Liver (tissue), 9 donors: ENCODE measurements around the gene FAM25G. TPM values are rescaled to one million over a fixed set of nuclear protein-coding genes. Genes with fewer than 3 reads are reported as not detected.

Experiments
- DNase-seq: peaks from one replicate; pipeline ENCODE4 v3.0.0-alpha.2; 2017; ENCODE audit warnings: low spot score
- H3K27ac ChIP-seq, 2 donors: one replicate each; pipeline ENCODE4 v1.7.0; 2013; ENCODE audit warnings: inconsistent platforms in 2 of 2, low read length in 2 of 2, control low read depth in 1 of 2, low read depth in 1 of 2, mild to moderate bottlenecking in 1 of 2
- H3K27me3 ChIP-seq, 4 donors: one replicate each; pipeline versions ENCODE4 v1.6.1 to v1.7.0; 2013; ENCODE audit warnings: low read length in 3 of 4, inconsistent platforms in 1 of 4, mild to moderate bottlenecking in 1 of 4, moderate library complexity in 1 of 4; ENCODE audit not compliant: control insufficient read depth in 4 of 4, insufficient read depth in 4 of 4
- H3K36me3 ChIP-seq, 4 donors: one replicate each; pipeline versions ENCODE4 v1.6.1 to v1.7.0; 2013; ENCODE audit warnings: low read length in 3 of 4, mild to moderate bottlenecking in 3 of 4, low read depth in 1 of 4, moderate library complexity in 1 of 4; ENCODE audit not compliant: control insufficient read depth in 4 of 4, insufficient read depth in 3 of 4
- H3K4me1 ChIP-seq, 4 donors: one replicate each; pipeline versions ENCODE4 v1.6.1 to v1.7.0; 2013; ENCODE audit warnings: low read length in 3 of 4, mild to moderate bottlenecking in 3 of 4, moderate library complexity in 1 of 4; ENCODE audit not compliant: control insufficient read depth in 4 of 4, insufficient read depth in 4 of 4
- H3K4me3 ChIP-seq, 3 donors: one replicate each; pipeline versions ENCODE4 v1.6.1 to v1.7.0; 2013; ENCODE audit warnings: low read length in 3 of 3, control low read depth in 1 of 3, low read depth in 1 of 3, mild to moderate bottlenecking in 1 of 3
- H3K9ac ChIP-seq, 2 donors: one replicate each; pipeline ENCODE4 v1.7.0; 2013; ENCODE audit warnings: low read length in 2 of 2, mild to moderate bottlenecking in 2 of 2, moderate library complexity in 2 of 2, control low read depth in 1 of 2, low read depth in 1 of 2
- H3K9me3 ChIP-seq, 4 donors: one replicate each; pipeline versions ENCODE4 v1.6.1 to v1.7.0; 2013; ENCODE audit warnings: low read length in 3 of 4; ENCODE audit not compliant: control insufficient read depth in 4 of 4
- CTCF ChIP-seq: fragments of 150-350 bp; IDR thresholded peaks from 2 replicates; pipeline ENCODE4 v1.5.1; 2017; ENCODE audit warnings: improper control_type of control experiment, low read depth, low read length; ENCODE audit not compliant: missing input control
- FOXA2 ChIP-seq: IDR thresholded peaks from 2 replicates; pipeline ENCODE4 v1.6.1; 2016; ENCODE audit warnings: antibody characterized with exemption
- GABPA ChIP-seq, 2 donors: IDR thresholded peaks in 1 of 2; conservative IDR thresholded peaks in 1 of 2; 2 replicates each; pipeline ENCODE4 v1.6.1; 2016; ENCODE audit warnings: antibody characterized with exemption in 2 of 2, mild to moderate bottlenecking in 1 of 2, moderate library complexity in 1 of 2
- HNF4A ChIP-seq, 2 donors: conservative IDR thresholded peaks; 2 replicates each; pipeline ENCODE4 v1.6.1; 2016; ENCODE audit warnings: antibody characterized with exemption in 2 of 2, mild to moderate bottlenecking in 2 of 2
- MAX ChIP-seq: IDR thresholded peaks from 2 replicates; pipeline ENCODE4 v1.6.1; 2016; ENCODE audit warnings: antibody characterized with exemption
- NR2F2 ChIP-seq: IDR thresholded peaks from 2 replicates; pipeline ENCODE4 v1.6.1; 2016; ENCODE audit warnings: antibody characterized with exemption
- RAD21 ChIP-seq, 2 donors: IDR thresholded peaks; 2 replicates each; pipeline ENCODE4 v1.6.1; 2016; ENCODE audit warnings: antibody characterized with exemption in 2 of 2, mild to moderate bottlenecking in 2 of 2
- RXRA ChIP-seq, 2 donors: IDR thresholded peaks; 2 replicates each; pipeline ENCODE4 v1.6.1; 2017 to 2018; ENCODE audit warnings: antibody characterized with exemption in 2 of 2, mild to moderate bottlenecking in 1 of 2
- SP1 ChIP-seq: IDR thresholded peaks from 2 replicates; pipeline ENCODE4 v1.6.1; 2018; ENCODE audit warnings: antibody characterized with exemption, mild to moderate bottlenecking
- YY1 ChIP-seq: IDR thresholded peaks from 2 replicates; pipeline ENCODE4 v1.6.1; 2016; ENCODE audit warnings: antibody characterized with exemption, mild to moderate bottlenecking
- ZBTB33 ChIP-seq: IDR thresholded peaks from 2 replicates; pipeline ENCODE4 v1.6.1; 2016; ENCODE audit warnings: antibody characterized with exemption
- WGBS: extraction: QIAGEN DNeasy Blood & Tissue Kit; methylation state at CpG from one replicate; pipeline ENCODE4 v1.1.7; 2013; 5-methylcytosine and 5-hydroxymethylcytosine counted together
- polyA plus RNA-seq, 2 donors: library from polyadenylated mRNA; stranded (reverse) in 1 of 2; unstranded in 1 of 2; fragments of 200-250 nt in 1 of 2; fragments of >200 nt in 1 of 2; fragmentation: Nextera tagmentation in 1 of 2; extraction: Ambion mirVana in 1 of 2; gene quantifications; one replicate each; pipeline versions ENCODE4 v1.2.1 to v1.2.3, GENCODE V29; 2013 to 2015
- total RNA-seq, 2 donors: library from RNA; depleted of rRNA; stranded (reverse); fragments of >200 nt; gene quantifications; one replicate each; pipeline ENCODE4 v1.2.3, GENCODE V29; 2014
- TF ChIP-seq, protein P1 (sequence below): IDR thresholded peaks from 2 replicates; pipeline ENCODE4 v1.6.1; 2016; ENCODE audit warnings: antibody characterized with exemption, mild to moderate bottlenecking
- donor health status: healthy.
- donor health status: healthy.
- donor health status: healthy.
- donor health status: healthy.
- donor health status: healthy.

Gene FAM25G
- total and polyA plus RNA-seq, 4 donors: not detected

DNA sequence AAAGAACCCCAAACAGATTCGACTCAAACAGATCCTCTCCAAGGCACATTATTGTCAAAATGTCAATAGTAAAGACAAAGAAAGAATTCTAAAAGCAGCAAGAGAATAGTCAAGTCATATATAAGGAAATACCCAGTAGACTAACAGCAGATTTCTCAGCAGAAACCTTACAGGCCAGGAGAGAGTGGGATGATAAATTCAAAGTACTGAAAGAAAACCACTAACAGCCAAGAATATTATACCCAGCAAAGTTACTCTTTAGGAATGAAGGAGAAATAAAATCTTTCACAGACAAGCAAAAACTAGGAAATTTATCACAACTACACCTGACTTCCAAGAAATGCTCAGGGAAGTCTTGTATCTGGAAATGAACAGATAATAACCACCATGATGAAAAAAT, 45.8 kb downstream of the FAM25G start (continued):
- TF ChIP-seq, protein P1, sequence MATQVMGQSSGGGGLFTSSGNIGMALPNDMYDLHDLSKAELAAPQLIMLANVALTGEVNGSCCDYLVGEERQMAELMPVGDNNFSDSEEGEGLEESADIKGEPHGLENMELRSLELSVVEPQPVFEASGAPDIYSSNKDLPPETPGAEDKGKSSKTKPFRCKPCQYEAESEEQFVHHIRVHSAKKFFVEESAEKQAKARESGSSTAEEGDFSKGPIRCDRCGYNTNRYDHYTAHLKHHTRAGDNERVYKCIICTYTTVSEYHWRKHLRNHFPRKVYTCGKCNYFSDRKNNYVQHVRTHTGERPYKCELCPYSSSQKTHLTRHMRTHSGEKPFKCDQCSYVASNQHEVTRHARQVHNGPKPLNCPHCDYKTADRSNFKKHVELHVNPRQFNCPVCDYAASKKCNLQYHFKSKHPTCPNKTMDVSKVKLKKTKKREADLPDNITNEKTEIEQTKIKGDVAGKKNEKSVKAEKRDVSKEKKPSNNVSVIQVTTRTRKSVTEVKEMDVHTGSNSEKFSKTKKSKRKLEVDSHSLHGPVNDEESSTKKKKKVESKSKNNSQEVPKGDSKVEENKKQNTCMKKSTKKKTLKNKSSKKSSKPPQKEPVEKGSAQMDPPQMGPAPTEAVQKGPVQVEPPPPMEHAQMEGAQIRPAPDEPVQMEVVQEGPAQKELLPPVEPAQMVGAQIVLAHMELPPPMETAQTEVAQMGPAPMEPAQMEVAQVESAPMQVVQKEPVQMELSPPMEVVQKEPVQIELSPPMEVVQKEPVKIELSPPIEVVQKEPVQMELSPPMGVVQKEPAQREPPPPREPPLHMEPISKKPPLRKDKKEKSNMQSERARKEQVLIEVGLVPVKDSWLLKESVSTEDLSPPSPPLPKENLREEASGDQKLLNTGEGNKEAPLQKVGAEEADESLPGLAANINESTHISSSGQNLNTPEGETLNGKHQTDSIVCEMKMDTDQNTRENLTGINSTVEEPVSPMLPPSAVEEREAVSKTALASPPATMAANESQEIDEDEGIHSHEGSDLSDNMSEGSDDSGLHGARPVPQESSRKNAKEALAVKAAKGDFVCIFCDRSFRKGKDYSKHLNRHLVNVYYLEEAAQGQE: no peak
- TF ChIP-seq NR2F2: no peak

DNA sequence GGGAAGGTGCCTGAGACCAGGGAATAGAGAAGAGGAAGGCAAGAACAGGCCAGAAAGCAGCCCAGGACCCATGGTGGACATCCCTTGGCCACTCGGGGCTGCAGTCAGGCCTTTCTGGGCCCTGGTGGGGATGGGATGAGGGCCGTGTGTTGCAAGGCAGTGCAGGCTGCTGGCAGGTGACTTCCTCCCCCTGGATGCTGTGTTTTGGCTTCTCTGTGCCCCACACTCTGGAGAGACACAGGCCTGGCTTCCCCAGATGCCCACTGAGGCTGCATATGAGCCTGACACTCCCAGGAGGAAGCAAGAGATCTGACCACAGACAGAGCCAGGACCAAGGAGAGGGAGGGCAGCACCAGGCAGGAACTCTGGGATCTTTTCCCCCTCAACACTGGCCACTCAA, 47.5 kb downstream of the FAM25G start:
- TF ChIP-seq HNF4A (conservative IDR thresholded peaks at IDR 0.05) (no peak), ZBTB33 (no peak), RXRA (IDR thresholded peaks at IDR 0.05) (no peak)
- TF ChIP-seq, protein P1: no peak

DNA sequence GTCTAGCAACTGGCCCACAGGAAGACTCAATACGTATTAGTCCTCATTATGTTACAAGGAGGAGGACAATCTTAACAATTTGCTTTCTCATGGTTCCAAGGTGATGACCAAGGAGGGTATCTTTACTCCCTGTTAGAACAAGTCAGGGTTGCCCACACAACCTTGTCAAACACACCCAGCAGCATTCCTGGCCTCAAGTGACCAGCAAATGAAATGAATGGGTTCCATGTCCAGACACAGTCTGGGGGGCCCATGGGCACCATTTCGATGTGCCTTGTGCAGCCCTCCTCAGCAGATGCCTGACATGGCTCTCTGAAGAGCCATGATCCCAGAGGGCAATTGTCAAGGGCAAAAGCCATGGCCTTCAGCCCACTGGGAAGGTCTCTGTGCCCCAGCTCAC, 48.4 kb downstream of the FAM25G start:
- H3K4me1 ChIP-seq: no peaks in the 10 kb centered on the region
- H3K9me3 ChIP-seq: peaks cover 1 to 6% (median 3%) of the 10 kb centered on the region in 4 donors
- H3K27me3 ChIP-seq: no peaks in the 10 kb centered on the region
- no peak overlapping the region for H3K9ac ChIP-seq
- no peak for DNase-seq
- no peak overlapping the region for H3K4me3 ChIP-seq
- H3K36me3 ChIP-seq: no peaks in the 10 kb centered on the region
- WGBS: 87% methylated on average over 2 of the region's 2 CpGs
- H3K27ac ChIP-seq: no peak overlapping the region
- TF ChIP-seq HNF4A (conservative IDR thresholded peaks at IDR 0.05) (no peak), SP1 (no peak), RXRA (IDR thresholded peaks at IDR 0.05) (no peak), FOXA2 (no peak), MAX (no peak), RAD21 (IDR thresholded peaks at IDR 0.05) (no peak), GABPA (IDR thresholded peaks at IDR 0.05 in 1 of 2, conservative IDR thresholded peaks at IDR 0.05 in 1 of 2) (no peak), CTCF (no peak), YY1 (no peak), NR2F2 (no peak)
- TF ChIP-seq, protein P1: no peak

More for the DNA sequence above, 47.5 kb downstream of the FAM25G start:
- Histone ChIP-seq H3K4me3 (no peak overlapping the region), H3K36me3 (no peaks in the 10 kb centered on the region), H3K4me1 (no peaks in the 10 kb centered on the region), H3K27me3 (no peaks in the 10 kb centered on the region), H3K9me3 (peaks cover 1 to 6% (median 3%) of the 10 kb centered on the region in 4 donors), H3K9ac (no peak overlapping the region), H3K27ac (no peak overlapping the region)
- DNase-seq: no peak
- WGBS: 89% methylated on average over 2 of the region's 2 CpGs
